HCT116 (cell line): ENCODE measurements around the gene CWH43. TPM values are rescaled to one million over a fixed set of nuclear protein-coding genes. Genes with fewer than 3 reads are reported as not detected.
"Not testable (repeated sequence)": the region's sequence is repeated elsewhere in the genome, so short reads cannot be mapped to it uniquely, and the experiment has no call there.

ENCODE experiments used
- ATAC-seq: fragments of 200-7000 bp; cut with Tn5 transposase; 2 replicates; pipeline ENCODE4 v1.9.1; 2020; ENCODE audit warnings: mild to moderate bottlenecking, moderate library complexity
- BruUV-seq: library from RNA; stranded (reverse); fragments of 400-500 nt; replicated peaks from 2 replicates; lab custom pipeline; 2021; lab: Mats Ljungman, UMichigan
- CTCF ChIA-PET: fragments of 300-600 bp; sonication (Branson Sonifier 250); formaldehyde crosslinking; loops from one replicate; lab custom pipeline; 2021; ENCODE audit warnings: antibody characterized with exemption; lab: Charles Lee
- POLR2A ChIA-PET: fragments of 300-600, 350-600 bp; sonication (Branson Sonifier 250); formaldehyde crosslinking; loops from one replicate; lab custom pipeline; 2021; ENCODE audit warnings: antibody characterized with exemption; lab: Charles Lee
- RAD21 ChIA-PET, 2 experiments: fragments of 300-600 bp; sonication (Branson Sonifier 250); formaldehyde crosslinking; loops; one replicate each; lab custom pipeline; 2023; ENCODE audit warnings: low total read pairs in 2 of 2; ENCODE audit not compliant: uncharacterized antibody in 2 of 2, unreplicated experiment in 2 of 2, low non-redundant PET in 1 of 2; lab: Charles Lee
- DNase-seq: peaks from one replicate; pipeline ENCODE4 v3.0.0-alpha.2; 2010; ENCODE audit warnings: low read depth, low spot score
- H2AFZ ChIP-seq: fragments of 200-600 bp; shearing (Covaris generic), sonication (generic); 2 replicates; pipeline ENCODE4 v1.6.1; 2017; ENCODE audit warnings: low read depth, mixed run types, mixed read lengths, antibody characterized with exemption, low read length; ENCODE audit not compliant: poor library complexity, severe bottlenecking
- H3K27ac ChIP-seq: 2 replicates; pipeline ENCODE4 v1.5.1; 2012; ENCODE audit warnings: low read depth, low read length
- H3K27me3 ChIP-seq: fragments of 200-600 bp; sonication (generic); 2 replicates; pipeline ENCODE4 v1.6.1; 2016; ENCODE audit warnings: mixed run types, low read length, mixed read lengths; ENCODE audit not compliant: insufficient read depth
- H3K36me3 ChIP-seq, 2 experiments: fragments of 200-500 bp in 1 of 2; fragments of 200-600 bp in 1 of 2; sonication (Bioruptor generic) in 1 of 2; sonication (generic) in 1 of 2; 2 replicates each; pipeline versions ENCODE4 v1.5.1 to v1.6.1; 2014 to 2016; ENCODE audit warnings: low read length in 2 of 2, inconsistent platforms in 1 of 2, mixed read lengths in 1 of 2, mixed run types in 1 of 2; ENCODE audit not compliant: insufficient read depth in 2 of 2, control insufficient read depth in 1 of 2
- H3K4me1 ChIP-seq, 2 experiments: fragments of 200-600 bp in 1 of 2; sonication (generic) in 1 of 2; 2 replicates each; pipeline versions ENCODE4 v1.5.1 to v1.6.1; 2012 to 2017; ENCODE audit warnings: low read length in 2 of 2, inconsistent platforms in 1 of 2, mild to moderate bottlenecking in 1 of 2, mixed read lengths in 1 of 2, mixed run types in 1 of 2, moderate library complexity in 1 of 2; ENCODE audit not compliant: insufficient read depth in 2 of 2, control insufficient read depth in 1 of 2
- H3K4me2 ChIP-seq: fragments of 200-600 bp; sonication (generic); 2 replicates; pipeline ENCODE4 v1.6.1; 2017; ENCODE audit warnings: mixed run types, low read length, mixed read lengths
- H3K4me3 ChIP-seq, 2 experiments: fragments of 200-600 bp in 1 of 2; sonication (generic) in 1 of 2; replicated peaks in 1 of 2; 2 replicates each; pipeline ENCODE4 v1.5.1; 2011 to 2016; ENCODE audit warnings: low read length in 2 of 2, control low read depth in 1 of 2, low read depth in 1 of 2, mild to moderate bottlenecking in 1 of 2, mixed read lengths in 1 of 2, mixed run types in 1 of 2
- H3K79me2 ChIP-seq: fragments of 200-600 bp; sonication (generic); 2 replicates; pipeline ENCODE4 v1.6.1; 2017; ENCODE audit warnings: mild to moderate bottlenecking, mixed run types, low read length, moderate library complexity, mixed read lengths; ENCODE audit not compliant: insufficient read depth
- H3K9ac ChIP-seq: fragments of 200-600 bp; sonication (generic); 2 replicates; pipeline ENCODE4 v1.6.1; 2016; ENCODE audit warnings: low read length, mixed read lengths
- H3K9me2 ChIP-seq: fragments of 200-600 bp; sonication (generic), shearing (Covaris generic); 2 replicates; pipeline ENCODE4 v1.6.1; 2017; ENCODE audit warnings: mixed run types, mild to moderate bottlenecking, moderate library complexity; ENCODE audit not compliant: insufficient read depth
- H3K9me3 ChIP-seq, 2 experiments: fragments of 200-500 bp in 1 of 2; fragments of 200-600 bp in 1 of 2; sonication (Bioruptor generic) in 1 of 2; sonication (generic) in 1 of 2; 2 replicates each; pipeline ENCODE4 v1.6.1; 2014 to 2017; ENCODE audit warnings: low read length in 2 of 2, mixed read lengths in 2 of 2, inconsistent platforms in 1 of 2, low read depth in 1 of 2, mild to moderate bottlenecking in 1 of 2, mixed run types in 1 of 2, moderate library complexity in 1 of 2; ENCODE audit not compliant: control insufficient read depth in 1 of 2, insufficient read depth in 1 of 2
- H4K20me1 ChIP-seq: fragments of 200-600 bp; sonication (generic), shearing (Covaris generic); 2 replicates; pipeline ENCODE4 v1.6.1; 2017; ENCODE audit warnings: mixed run types, mild to moderate bottlenecking, moderate library complexity; ENCODE audit not compliant: insufficient read depth
- ATF3 ChIP-seq: IDR thresholded peaks from 2 replicates; pipeline ENCODE4 v1.6.1; 2012
- EGR1 ChIP-seq: IDR thresholded peaks from 2 replicates; pipeline ENCODE4 v1.6.1; 2012; ENCODE audit warnings: low read depth
- ELF1 ChIP-seq: IDR thresholded peaks from 2 replicates; pipeline ENCODE4 v1.6.1; 2012; ENCODE audit warnings: low read depth, borderline replicate concordance
- EZH2 ChIP-seq: fragments of 200-600 bp; sonication (generic); IDR thresholded peaks from 2 replicates; pipeline ENCODE4 v1.6.1; 2017; ENCODE audit warnings: antibody characterized with exemption, mixed run types
- EZH2phosphoT487 ChIP-seq: fragments of 200-600 bp; IDR thresholded peaks from 2 replicates; pipeline ENCODE4 v1.6.1; 2018; ENCODE audit warnings: antibody characterized with exemption, borderline replicate concordance
- POLR2A ChIP-seq: IDR thresholded peaks from 2 replicates; pipeline ENCODE4 v1.7.0; 2011; ENCODE audit warnings: borderline replicate concordance; ENCODE audit not compliant: insufficient read depth, insufficient read length; ENCODE audit errors: extremely low read depth
- RAD21 ChIP-seq: IDR thresholded peaks from 2 replicates; pipeline ENCODE4 v1.6.1; 2012; ENCODE audit warnings: low read depth, mild to moderate bottlenecking
- REST ChIP-seq: IDR thresholded peaks from 2 replicates; pipeline ENCODE4 v1.6.1; 2012; ENCODE audit warnings: low read depth
- SRF ChIP-seq: IDR thresholded peaks from 2 replicates; pipeline ENCODE4 v1.6.1; 2012; ENCODE audit warnings: low read depth
- ZFX ChIP-seq: fragments of 450-650 bp; IDR thresholded peaks from 2 replicates; pipeline ENCODE4 v1.6.1; 2017
- intact Hi-C: fragments of 100-400 bp; cut with micrococcal nuclease; formaldehyde crosslinking; loops from 2 replicates; pipeline ENCODE4 v1.10.0; 2022
- total RNA-seq: library from RNA; stranded (reverse); gene quantifications from one replicate; pipeline ENCODE4 v1.2.1, GENCODE V29; 2021; ENCODE audit not compliant: unreplicated experiment

CWH43 gene
- total RNA-seq, 1 experiment from 2014 or later: not detected

- H3K9me3 ChIP-seq: no peaks in the 10 kb centered on the region
- intact Hi-C loops: no loop called here
- no peak overlapping the region for H2AFZ ChIP-seq
- no peak overlapping the region for H3K4me2 ChIP-seq
- H4K20me1 ChIP-seq: no peaks in the 10 kb centered on the region
- H3K9me2 ChIP-seq: no peaks in the 10 kb centered on the region
- no peak for TF ChIP-seq ATF3
- TF ChIP-seq REST: no peak
- no peak for TF ChIP-seq POLR2A
- TF ChIP-seq EZH2phosphoT487: no peak
- TF ChIP-seq SRF: no peak
- TF ChIP-seq EGR1: no peak
- TF ChIP-seq ELF1: no peak
- no peak for TF ChIP-seq ZFX
- TF ChIP-seq EZH2: no peak
- TF ChIP-seq RAD21: no peak
- TF ChIP-seq, all 23 proteins: peak for 0
- no peak for DNase-seq
- Histone ChIP-seq H3K9ac (no peak overlapping the region), H3K27ac (no peak overlapping the region), H3K36me3 (no peaks in the 10 kb centered on the region), H3K27me3 (peaks cover 13% of the 10 kb centered on the region), H3K4me3 (no peak overlapping the region), H3K79me2 (no peaks in the 10 kb centered on the region), H3K4me1 (no peaks in the 10 kb centered on the region)
- no peak for ATAC-seq
- ChIA-PET RAD21 (no interaction called here), CTCF (no interaction called here), POLR2A (interaction anchor here (0.6 kb wide), 1 partner anchor 89 kb away, joined by 3 read pairs; no protein-coding TSS in a partner anchor)
- no TSS peak for BruUV-seq
Measured at GRCh38 chr4:48979914-48980579, 6.0 kb upstream of the CWH43 start.

- H3K27me3 ChIP-seq, DNase-seq, H3K9me2 ChIP-seq, CTCF ChIA-PET, ATAC-seq, POLR2A ChIA-PET, H3K4me3 ChIP-seq, H3K36me3 ChIP-seq, H3K4me2 ChIP-seq, H3K9ac ChIP-seq, H4K20me1 ChIP-seq, intact Hi-C loops, BruUV-seq, H3K4me1 ChIP-seq, RAD21 ChIA-PET, H3K79me2 ChIP-seq, H3K27ac ChIP-seq, H3K9me3 ChIP-seq, H2AFZ ChIP-seq: not testable (repeated sequence)
Measured at GRCh38 chr4:48984005-48984404, 2.1 kb upstream of the CWH43 start.
